HG03108 (cell line): ENCODE data around the gene SLC1A3.
A peak's percentile ranks its signal among the peaks of the same experiment; 100 is the strongest.

Experiments used
- ATAC-seq: cut with Tn5 transposase; IDR thresholded peaks from one replicate; pipeline ENCODE4 v1.9.1; 2021; ENCODE audit warnings: moderate library complexity; ENCODE audit not compliant: unreplicated experiment

Gene SLC1A3

GRCh38 chr5:36683821-36684434, 77.5 kb downstream of the SLC1A3 start:
- no peak for ATAC-seq

DNA sequence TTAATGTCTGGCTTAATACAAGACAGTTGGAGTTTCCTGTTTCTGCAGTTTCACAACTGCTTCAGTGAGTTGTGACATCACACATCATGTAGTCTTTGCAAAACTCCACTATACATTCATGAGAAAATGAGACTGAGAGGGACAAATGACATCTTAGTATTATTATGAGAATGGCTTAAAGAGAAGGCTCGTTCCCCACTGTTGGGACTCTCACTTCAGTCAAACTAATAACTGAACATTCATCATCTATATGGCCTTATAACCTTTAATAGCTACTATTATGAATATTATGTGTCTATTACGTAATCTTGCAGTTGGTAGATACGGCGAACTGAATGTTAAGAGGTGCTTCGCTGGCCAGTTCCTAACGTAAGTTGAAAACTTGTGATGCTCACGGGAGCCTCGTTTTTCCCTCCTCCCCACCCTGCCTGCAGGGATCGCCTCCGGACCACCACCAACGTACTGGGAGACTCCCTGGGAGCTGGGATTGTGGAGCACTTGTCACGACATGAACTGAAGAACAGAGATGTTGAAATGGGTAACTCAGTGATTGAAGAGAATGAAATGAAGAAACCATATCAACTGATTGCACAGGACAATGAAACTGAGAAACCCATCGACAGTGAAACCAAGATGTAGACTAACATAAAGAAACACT, 79.4 kb downstream of the SLC1A3 start:
- peak; percentile 25 for ATAC-seq

- ATAC-seq: no peak
These were observed 80.5 kb downstream of the SLC1A3 start for GRCh38 chr5:36686881-36687280.

DNA sequence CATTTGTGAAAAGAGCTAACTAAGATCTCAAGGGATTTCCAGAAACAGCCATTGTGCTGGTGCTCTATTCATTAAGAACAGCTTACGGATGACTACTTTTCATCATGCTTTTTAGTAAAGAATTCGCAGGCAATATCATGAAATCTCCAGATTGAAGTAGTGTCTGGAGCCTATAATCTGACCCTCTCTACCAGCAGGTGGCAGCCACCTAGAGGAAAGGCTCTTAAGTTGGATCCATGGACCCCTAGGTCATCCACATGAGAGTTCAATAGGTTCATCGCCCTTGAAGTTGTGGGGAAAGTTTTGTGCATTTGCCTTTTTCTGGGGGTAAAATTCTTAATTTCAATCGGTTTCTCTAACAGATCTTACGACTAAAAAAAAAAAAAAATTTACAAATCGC, 82.3 kb downstream of the SLC1A3 start:
- ATAC-seq: no peak

DNA sequence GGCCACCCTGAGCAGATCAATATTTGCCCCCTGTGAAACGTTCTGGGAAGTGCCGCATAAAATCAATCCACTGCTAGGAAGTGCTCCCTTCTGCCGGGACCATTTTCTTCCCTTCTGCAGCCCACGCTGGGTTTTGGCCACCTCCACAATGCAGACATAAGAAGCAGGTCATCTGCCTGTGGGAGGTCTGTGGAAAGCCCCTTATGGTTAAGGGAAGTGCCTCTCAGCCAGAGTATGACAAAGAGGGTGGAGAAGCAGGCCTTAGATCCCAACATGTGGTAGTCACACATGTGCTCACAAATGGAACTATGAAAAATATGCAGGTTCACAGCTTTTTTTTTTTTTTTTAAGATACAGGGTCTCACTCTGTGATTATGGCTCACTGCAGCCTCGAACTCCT, 82.8 kb downstream of the SLC1A3 start:
- ATAC-seq: no peak

DNA sequence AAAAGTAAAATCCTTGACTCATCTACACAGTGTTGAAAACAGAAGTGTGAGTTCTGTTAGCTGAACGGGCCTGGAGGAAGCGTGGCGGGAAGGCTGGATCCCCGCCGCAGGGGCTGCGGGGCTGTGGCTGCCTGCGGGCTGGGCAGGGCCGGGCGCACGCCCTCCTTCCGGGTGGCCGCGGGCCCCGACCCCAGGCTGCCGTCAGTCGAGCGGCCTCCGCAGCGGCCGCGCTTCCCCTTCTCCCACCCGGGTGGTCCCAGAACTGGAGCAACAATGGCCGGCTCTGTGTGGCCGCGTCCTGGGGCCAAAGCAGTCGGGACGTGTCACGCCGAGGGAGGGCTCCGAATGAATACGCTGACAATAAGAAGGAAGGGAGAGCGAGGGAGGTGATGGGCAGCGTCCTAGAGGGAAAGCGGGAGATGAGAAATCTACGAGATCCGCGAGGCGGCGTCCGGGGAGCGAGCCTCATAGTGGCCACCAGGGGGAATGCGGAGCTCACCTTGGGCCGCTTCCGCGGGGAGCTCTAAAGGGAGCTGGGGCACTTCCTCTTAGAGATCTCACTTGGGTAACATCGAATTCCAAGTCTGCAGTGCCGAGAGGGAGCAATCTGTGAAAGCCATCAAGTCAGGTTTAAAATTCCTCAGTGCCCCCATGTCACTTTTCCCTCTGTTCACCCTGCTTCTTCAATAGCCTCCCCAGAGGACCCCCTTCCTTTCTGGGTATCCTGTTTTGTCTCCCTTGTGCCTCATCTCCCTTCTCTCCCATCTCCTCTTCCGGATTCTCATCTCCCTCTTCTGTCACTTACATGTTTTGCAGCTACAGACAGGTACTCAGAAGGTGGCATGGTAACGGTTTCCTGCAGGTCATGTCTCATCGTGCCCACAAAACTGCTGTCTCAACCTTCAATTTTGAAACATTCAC, 83.9 kb downstream of the SLC1A3 start:
- ATAC-seq: peak; percentile 67

GRCh38 chr5:36691226-36691625, 84.8 kb downstream of the SLC1A3 start:
- ATAC-seq: no peak

GRCh38 chr5:36691696-36692371, 85.4 kb downstream of the SLC1A3 start:
- ATAC-seq: no peak

GRCh38 chr5:36692791-36693763, 86.7 kb downstream of the SLC1A3 start:
- ATAC-seq: peak; percentile 69

GRCh38 chr5:36694351-36694750, 87.9 kb downstream of the SLC1A3 start:
- ATAC-seq: no peak

DNA sequence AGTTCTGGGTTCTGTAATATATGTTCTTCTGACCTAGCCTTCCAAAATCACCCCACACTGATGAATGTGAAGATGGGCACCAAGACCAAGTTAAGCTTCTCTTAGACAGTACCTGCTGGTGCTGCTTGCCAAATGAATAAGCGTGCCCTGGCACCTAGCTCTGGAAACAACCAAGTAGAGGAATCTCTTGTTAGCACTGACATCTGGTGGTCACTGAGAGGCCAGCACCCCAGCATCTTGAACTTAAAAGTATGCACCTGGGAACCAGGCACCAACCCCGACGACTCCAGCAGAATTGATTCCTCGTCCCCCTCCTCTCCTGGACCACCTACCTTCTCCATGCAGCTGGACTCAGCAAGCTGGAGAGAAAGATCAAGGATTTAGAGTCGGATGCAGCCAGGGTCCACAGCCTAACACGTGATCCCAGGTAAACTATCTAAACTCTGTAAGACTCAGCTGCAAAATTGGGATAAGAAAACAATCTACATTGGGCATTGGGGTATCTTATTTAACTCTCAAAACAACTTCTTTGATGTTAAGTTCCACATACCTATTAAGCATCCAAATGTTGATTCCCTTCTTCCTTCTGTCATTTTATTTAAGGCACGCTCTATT, 89.8 kb downstream of the SLC1A3 start:
- ATAC-seq: no peak

GRCh38 chr5:36698031-36698430, 91.6 kb downstream of the SLC1A3 start:
- no peak for ATAC-seq

GRCh38 chr5:36701085-36701698, 94.8 kb downstream of the SLC1A3 start:
- peak; percentile 97 for ATAC-seq

GRCh38 chr5:36703245-36703860, 96.9 kb downstream of the SLC1A3 start:
- ATAC-seq: no peak

GRCh38 chr5:36704131-36704530, 97.7 kb downstream of the SLC1A3 start:
- ATAC-seq: no peak

GRCh38 chr5:36705055-36705454, 98.6 kb downstream of the SLC1A3 start:
- ATAC-seq: no peak

DNA sequence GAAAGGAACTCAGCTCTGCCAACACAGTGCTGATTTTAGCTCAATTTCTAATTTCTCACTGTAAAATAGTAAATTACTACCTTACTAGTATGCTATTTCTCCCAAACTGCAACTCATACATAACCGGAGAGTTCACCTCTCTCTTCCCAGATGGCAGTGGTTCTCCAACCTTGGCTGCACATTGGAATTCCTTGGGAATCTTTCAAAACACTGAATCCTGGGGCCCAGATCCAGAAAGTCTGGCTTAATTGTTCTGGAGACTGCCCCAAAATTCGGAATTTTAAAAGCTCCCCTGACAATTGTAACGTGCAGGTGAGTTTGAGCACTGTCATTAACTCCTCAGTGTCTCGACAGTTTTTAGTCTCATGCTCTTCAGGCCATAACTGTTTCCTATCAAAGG, 100.3 kb downstream of the SLC1A3 start:
- no peak for ATAC-seq

- ATAC-seq: no peak
These were observed 102.6 kb downstream of the SLC1A3 start for GRCh38 chr5:36708996-36709395.

DNA sequence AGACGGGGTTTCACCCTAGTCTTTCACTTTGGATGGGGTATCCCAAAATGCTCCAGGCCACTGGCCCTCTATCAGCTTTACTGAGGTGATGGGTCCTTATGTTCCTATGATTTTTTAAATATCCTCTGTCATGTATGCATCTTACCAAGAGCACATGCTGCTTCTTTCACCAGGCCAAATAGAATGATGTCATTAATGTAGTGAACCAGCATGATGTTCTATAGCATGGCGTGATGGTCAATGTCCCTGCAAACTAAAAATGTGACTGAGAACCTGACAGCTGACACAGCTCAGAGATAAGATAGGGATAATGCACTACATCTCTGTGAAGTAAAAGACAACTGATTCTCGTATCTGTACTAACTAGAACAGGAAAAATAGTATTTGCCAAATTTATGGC, 103.6 kb downstream of the SLC1A3 start:
- ATAC-seq: no peak
